Testis (tissue), 3 donors: ENCODE data around the gene CCS. TPM values are rescaled to one million over a fixed set of nuclear protein-coding genes. Genes with fewer than 3 reads are reported as not detected.

Experiments
- DNase-seq: peaks from one replicate; pipeline ENCODE4 v3.0.0-alpha.2; 2019
- H3K27ac ChIP-seq, 2 donors: fragments of 200-600 bp; sonication (generic); one replicate each; pipeline ENCODE4 v1.5.1; 2019
- H3K27me3 ChIP-seq: fragments of 200-600 bp; sonication (generic); one replicate; pipeline ENCODE4 v1.5.1; 2019
- H3K36me3 ChIP-seq: fragments of 200-600 bp; sonication (generic); one replicate; pipeline ENCODE4 v1.5.1; 2017; ENCODE audit warnings: low read depth; ENCODE audit errors: missing control alignments
- H3K4me1 ChIP-seq: fragments of 200-600 bp; sonication (generic); one replicate; pipeline ENCODE4 v1.5.1; 2019
- H3K4me3 ChIP-seq, 2 donors: fragments of 200-600 bp; sonication (generic); one replicate each; pipeline ENCODE4 v1.5.1; 2017 to 2019
- H3K9me3 ChIP-seq: fragments of 200-600 bp; sonication (generic); one replicate; pipeline ENCODE4 v1.5.1; 2017
- CTCF ChIP-seq, 3 experiments: fragments of 450-650 bp in 2 of 3; fragments of 200-600 bp in 1 of 3; sonication (generic) in 1 of 3; IDR thresholded peaks; one replicate each; pipeline ENCODE4 v1.5.1; 2016 to 2019; ENCODE audit warnings: antibody characterized with exemption in 3 of 3, mild to moderate bottlenecking in 2 of 3, moderate library complexity in 1 of 3
- POLR2A ChIP-seq: fragments of 450-650 bp; IDR thresholded peaks from one replicate; pipeline ENCODE4 v1.6.1; 2017; ENCODE audit warnings: antibody characterized with exemption, mild to moderate bottlenecking, moderate library complexity
- WGBS, 2 donors: methylation state at CpG; one replicate each; pipeline ENCODE4 v1.1.5; 2018; 5-methylcytosine and 5-hydroxymethylcytosine counted together
- intact Hi-C: fragments of 100-400 bp; cut with DNase I; formaldehyde crosslinking; loops from one replicate; pipeline ENCODE4 v1.15.1; 2023; ENCODE audit warnings: low total_unique reads
- polyA plus RNA-seq: library from polyadenylated mRNA; stranded (reverse); fragments of 350-450 nt; fragmentation: Illumina TruSeq; extraction: RNeasy Lipid Tissue Mini Kit (QIAGEN cat#74804); gene quantifications from one replicate; pipeline ENCODE4 v1.2.3, GENCODE V29; 2014; ENCODE audit warnings: low read depth, low replicate concordance; ENCODE audit not compliant: insufficient read depth
- small RNA-seq, 2 donors: library from RNA; depleted of rRNA; stranded (forward); fragments of <200 nt; gene quantifications; one replicate each; pipeline ENCODE3, GENCODE V24; 2016
- total RNA-seq, 2 donors: library from RNA; depleted of rRNA; stranded (reverse); fragments of >200 nt; gene quantifications; one replicate each; pipeline ENCODE4 v1.2.3, GENCODE V29; 2016

Gene CCS
- total and polyA plus RNA-seq, 3 donors from 2014 or later = 67.5 to 83.2 (median 70.7) TPM

- H3K36me3 ChIP-seq = no peaks in the 10 kb centered on the region
- no peaks in the 10 kb centered on the region for H3K27me3 ChIP-seq
- 86 to 91% methylated on average over 7 of the region's 7 CpGs for WGBS, 2 donors
- no peak overlapping the region for H3K27ac ChIP-seq
- no peak overlapping the region for H3K4me3 ChIP-seq
- H3K4me1 ChIP-seq = no peaks in the 10 kb centered on the region
- H3K9me3 ChIP-seq = no peaks in the 10 kb centered on the region
- intact Hi-C loops = no loop called here
- no peak for DNase-seq
- TF ChIP-seq CTCF (IDR thresholded peaks at IDR 0.05) (no peak), POLR2A (no peak)
These were observed 59.7 kb downstream of the CCS start for GRCh38 chr11:66652651-66653050.

GRCh38 chr11:66653123-66653522 lies 60.1 kb downstream of the CCS start:
- Histone ChIP-seq H3K9me3 (no peaks in the 10 kb centered on the region), H3K4me3 (no peak overlapping the region), H3K4me1 (no peaks in the 10 kb centered on the region), H3K27ac (no peak overlapping the region), H3K36me3 (no peaks in the 10 kb centered on the region), H3K27me3 (no peaks in the 10 kb centered on the region)
- WGBS, 2 donors = 87 to 96% methylated on average over 6 of the region's 6 CpGs
- DNase-seq = no peak
- intact Hi-C loops = no loop called here
- no peak for TF ChIP-seq POLR2A
- no peak for TF ChIP-seq CTCF (IDR thresholded peaks at IDR 0.05)

Small RNA genes lying within 50 kb of the gene (small RNA-seq; reads per million reads assigned to genes)
- gene RNU4-39P = 0 reads per million in 2 donors

Other genes starting within 250 kb of the CCS start
- 10 to 100 TPM; 55.5 to 59.4 TPM for gene BRMS1, start 248.1 kb upstream of the CCS start, total RNA-seq
- 67.5 TPM for gene BRMS1, start 248.1 kb upstream of the CCS start, polyA plus RNA-seq
- gene B4GAT1, start 245.6 kb upstream of the CCS start, total RNA-seq = 10 to 100 TPM; 28.2 to 45.1 TPM
- gene B4GAT1, start 245.6 kb upstream of the CCS start, polyA plus RNA-seq = 23.2 TPM
- gene SLC29A2, start 221.4 kb upstream of the CCS start, total RNA-seq = 1 to 10 TPM; 1.6 to 3.1 TPM
- 1.2 TPM for gene SLC29A2, start 221.4 kb upstream of the CCS start, polyA plus RNA-seq
- 1 to 10 TPM in 1 of 2 donors, under 1 TPM in 1; 0.50 to 1.4 TPM for gene NPAS4, start 172.2 kb upstream of the CCS start, total RNA-seq
- 0.09 TPM for gene NPAS4, start 172.2 kb upstream of the CCS start, polyA plus RNA-seq
- 10 to 100 TPM; 21.2 to 23.7 TPM for gene MRPL11, start 154.3 kb upstream of the CCS start, total RNA-seq
- gene MRPL11, start 154.3 kb upstream of the CCS start, polyA plus RNA-seq = 50.0 TPM
- 10 to 100 TPM; 13.0 to 17.7 TPM for gene PELI3, start 126.3 kb upstream of the CCS start, total RNA-seq
- 10.2 TPM for gene PELI3, start 126.3 kb upstream of the CCS start, polyA plus RNA-seq
- 10 to 100 TPM; 29.3 to 31.0 TPM for gene DPP3, start 112.8 kb upstream of the CCS start, total RNA-seq
- gene DPP3, start 112.8 kb upstream of the CCS start, polyA plus RNA-seq = 24.8 TPM
- gene BBS1, start 82.5 kb upstream of the CCS start, total RNA-seq = 10 to 100 TPM; 86.1 to 89.3 TPM
- 42.9 TPM for gene BBS1, start 82.5 kb upstream of the CCS start, polyA plus RNA-seq
- gene ZDHHC24, start 47.1 kb upstream of the CCS start, total RNA-seq = 10 to 100 TPM; 20.7 to 23.3 TPM
- gene ZDHHC24, start 47.1 kb upstream of the CCS start, polyA plus RNA-seq = 9.2 TPM
- 1 to 10 TPM; 1.7 to 4.0 TPM for gene ACTN3, start 46.3 kb upstream of the CCS start, total RNA-seq
- gene ACTN3, start 46.3 kb upstream of the CCS start, polyA plus RNA-seq = 6.8 TPM
- 100 to 1,000 TPM; 125 to 164 TPM for gene CTSF, start 24.6 kb upstream of the CCS start, total RNA-seq
- 242 TPM for gene CTSF, start 24.6 kb upstream of the CCS start, polyA plus RNA-seq
- 10 to 100 TPM; 14.4 to 26.3 TPM for gene CCDC87, start 122 bp upstream of the CCS start, total RNA-seq
- 37.2 TPM for gene CCDC87, start 122 bp upstream of the CCS start, polyA plus RNA-seq
- gene RBM14, start 23.4 kb downstream of the CCS start, total RNA-seq = 100 to 1,000 TPM; 146 to 149 TPM
- gene RBM14, start 23.4 kb downstream of the CCS start, polyA plus RNA-seq = 85.2 TPM
- 100 to 1,000 TPM in 1 of 2 donors, 10 to 100 TPM in 1; 95.2 to 123 TPM for gene RBM4, start 45.5 kb downstream of the CCS start, total RNA-seq
- gene RBM4, start 45.5 kb downstream of the CCS start, polyA plus RNA-seq = 137 TPM
- gene RBM4B, start 84.7 kb downstream of the CCS start, total RNA-seq = 10 to 100 TPM; 35.0 to 35.7 TPM
- gene RBM4B, start 84.7 kb downstream of the CCS start, polyA plus RNA-seq = 35.2 TPM
- 100 to 1,000 TPM; 116 to 239 TPM for gene SPTBN2, start 136.0 kb downstream of the CCS start, total RNA-seq
- gene SPTBN2, start 136.0 kb downstream of the CCS start, polyA plus RNA-seq = 159 TPM